ENCODE results near the gene ADGRL2. TPM values are rescaled to one million over a fixed set of nuclear protein-coding genes. Genes with fewer than 3 reads are reported as not detected.

Gene ADGRL2
- polyA plus RNA-seq, 1 donor (not counting 4 experiments of a cell fraction or from before 2014, with no cell fraction given) = 6.6 TPM

DNA sequence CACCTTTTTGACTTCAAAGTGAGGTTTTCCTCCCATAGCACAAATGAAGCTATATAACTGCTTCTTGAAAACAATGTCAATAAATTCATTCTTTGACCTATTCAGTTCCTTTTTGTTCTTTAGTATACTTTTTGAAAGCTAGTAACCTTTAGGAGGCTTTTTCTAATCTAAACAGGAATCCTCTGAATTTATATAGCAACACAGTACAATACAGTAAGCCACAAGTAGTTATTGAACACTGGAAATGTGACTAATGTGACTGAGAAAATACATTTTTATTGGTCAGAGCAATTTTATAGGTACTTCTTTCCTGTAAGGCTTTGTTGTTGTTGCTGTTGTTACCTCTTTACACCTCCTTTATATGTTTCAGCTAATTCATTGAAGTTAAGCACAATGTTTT, 49.8 kb downstream of the ADGRL2 start:
- no peaks in the 10 kb centered on the region for H3K9me1 ChIP-seq (ENCODE audit: control insufficient read depth, extremely low read depth, insufficient read depth, low read length)
- H3K36me3 ChIP-seq (ENCODE audit: control insufficient read depth in 2 of 2, extremely low read depth in 1 of 2, insufficient read depth in 2 of 2, low read length in 2 of 2) = no peaks in the 10 kb centered on the region
- FAIRE-seq = no peak
- no peak overlapping the region for H2AFZ ChIP-seq (ENCODE audit: control insufficient read depth, low read length)
- H3K27me3 ChIP-seq (ENCODE audit: control insufficient read depth, extremely low read depth, insufficient read depth, low read length) = no peaks in the 10 kb centered on the region
- H4K20me1 ChIP-seq (ENCODE audit: control insufficient read depth, extremely low read depth, insufficient read depth, low read length) = no peaks in the 10 kb centered on the region
- no peaks in the 10 kb centered on the region for H3K9me3 ChIP-seq (ENCODE audit: control insufficient read depth, low read depth, low read length)
- no peak overlapping the region for H3K4me2 ChIP-seq (ENCODE audit: control insufficient read depth, extremely low read depth, insufficient read depth, low read depth, low read length)
- H3K9ac ChIP-seq (ENCODE audit: control insufficient read depth, extremely low read depth, insufficient read depth, low read length) = no peak overlapping the region
- dilution Hi-C loops (cut with MboI; ENCODE audit: extremely low pct_ligation_motif_present, low sequenced_read_pairs) = no loop called here
- no peak overlapping the region for H3K27ac ChIP-seq (ENCODE audit: control insufficient read depth, insufficient read depth, low read length)
- H3K79me2 ChIP-seq (ENCODE audit: control insufficient read depth, insufficient read depth, low read length) = no peaks in the 10 kb centered on the region
- no peak for DNase-seq (ENCODE audit: low read depth, low spot score)
- no peaks in the 10 kb centered on the region for H3K4me1 ChIP-seq (ENCODE audit: control insufficient read depth, extremely low read depth, insufficient read depth, low read length)
- TF ChIP-seq, protein P1, sequence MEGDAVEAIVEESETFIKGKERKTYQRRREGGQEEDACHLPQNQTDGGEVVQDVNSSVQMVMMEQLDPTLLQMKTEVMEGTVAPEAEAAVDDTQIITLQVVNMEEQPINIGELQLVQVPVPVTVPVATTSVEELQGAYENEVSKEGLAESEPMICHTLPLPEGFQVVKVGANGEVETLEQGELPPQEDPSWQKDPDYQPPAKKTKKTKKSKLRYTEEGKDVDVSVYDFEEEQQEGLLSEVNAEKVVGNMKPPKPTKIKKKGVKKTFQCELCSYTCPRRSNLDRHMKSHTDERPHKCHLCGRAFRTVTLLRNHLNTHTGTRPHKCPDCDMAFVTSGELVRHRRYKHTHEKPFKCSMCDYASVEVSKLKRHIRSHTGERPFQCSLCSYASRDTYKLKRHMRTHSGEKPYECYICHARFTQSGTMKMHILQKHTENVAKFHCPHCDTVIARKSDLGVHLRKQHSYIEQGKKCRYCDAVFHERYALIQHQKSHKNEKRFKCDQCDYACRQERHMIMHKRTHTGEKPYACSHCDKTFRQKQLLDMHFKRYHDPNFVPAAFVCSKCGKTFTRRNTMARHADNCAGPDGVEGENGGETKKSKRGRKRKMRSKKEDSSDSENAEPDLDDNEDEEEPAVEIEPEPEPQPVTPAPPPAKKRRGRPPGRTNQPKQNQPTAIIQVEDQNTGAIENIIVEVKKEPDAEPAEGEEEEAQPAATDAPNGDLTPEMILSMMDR (optimal IDR thresholded peaks at IDR 0.05 in 1 of 3, IDR thresholded peaks at IDR 0.05 in 1 of 3, conservative IDR thresholded peaks at IDR 0.05 in 1 of 3; ENCODE audit: extremely low read depth in 1 of 3, insufficient read depth in 2 of 3, low read length in 3 of 3) = no peak
- no peak for TF ChIP-seq EZH2 (IDR thresholded peaks at IDR 0.05; ENCODE audit: low read length)
- no peak overlapping the region for H3K4me3 ChIP-seq (ENCODE audit: control insufficient read depth in 2 of 3, extremely low read depth in 1 of 3, insufficient read depth in 2 of 3, low read depth in 1 of 3, low read length in 3 of 3)

DNA sequence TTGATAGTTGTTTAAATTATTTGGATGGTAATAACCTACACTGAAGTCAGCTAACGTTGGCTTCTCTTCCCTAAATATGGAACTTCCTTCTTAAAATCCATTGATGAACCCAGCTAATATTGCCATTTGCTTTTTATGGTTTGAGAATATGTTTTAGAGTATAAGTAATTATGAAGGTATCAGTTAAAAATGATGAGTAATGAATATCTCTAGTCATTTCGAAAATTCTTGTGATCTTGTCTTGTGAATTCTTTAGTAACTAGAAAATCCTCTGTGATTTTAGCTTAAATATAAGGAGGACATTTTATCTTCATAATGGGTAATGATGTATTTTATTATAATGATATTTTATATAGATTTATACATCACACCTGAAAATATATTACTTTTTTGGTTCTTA, 50.5 kb downstream of the ADGRL2 start:
- H3K27ac ChIP-seq (ENCODE audit: control insufficient read depth, insufficient read depth, low read length) = no peak overlapping the region
- no peaks in the 10 kb centered on the region for H3K9me3 ChIP-seq (ENCODE audit: control insufficient read depth, low read depth, low read length)
- H3K4me2 ChIP-seq (ENCODE audit: control insufficient read depth, extremely low read depth, insufficient read depth, low read depth, low read length) = no peak overlapping the region
- no peak overlapping the region for H3K9ac ChIP-seq (ENCODE audit: control insufficient read depth, extremely low read depth, insufficient read depth, low read length)
- DNase-seq (ENCODE audit: low read depth, low spot score) = no peak
- no peaks in the 10 kb centered on the region for H4K20me1 ChIP-seq (ENCODE audit: control insufficient read depth, extremely low read depth, insufficient read depth, low read length)
- no peaks in the 10 kb centered on the region for H3K4me1 ChIP-seq (ENCODE audit: control insufficient read depth, extremely low read depth, insufficient read depth, low read length)
- H3K27me3 ChIP-seq (ENCODE audit: control insufficient read depth, extremely low read depth, insufficient read depth, low read length) = no peaks in the 10 kb centered on the region
- no peaks in the 10 kb centered on the region for H3K9me1 ChIP-seq (ENCODE audit: control insufficient read depth, extremely low read depth, insufficient read depth, low read length)
- H3K36me3 ChIP-seq (ENCODE audit: control insufficient read depth in 2 of 2, extremely low read depth in 1 of 2, insufficient read depth in 2 of 2, low read length in 2 of 2) = no peaks in the 10 kb centered on the region
- no peak for FAIRE-seq
- TF ChIP-seq, protein P1 (optimal IDR thresholded peaks at IDR 0.05 in 1 of 3, IDR thresholded peaks at IDR 0.05 in 1 of 3, conservative IDR thresholded peaks at IDR 0.05 in 1 of 3; ENCODE audit: extremely low read depth in 1 of 3, insufficient read depth in 2 of 3, low read length in 3 of 3) = no peak
- no peak for TF ChIP-seq EZH2 (IDR thresholded peaks at IDR 0.05; ENCODE audit: low read length)
- dilution Hi-C loops (cut with MboI; ENCODE audit: extremely low pct_ligation_motif_present, low sequenced_read_pairs) = no loop called here
- no peaks in the 10 kb centered on the region for H3K79me2 ChIP-seq (ENCODE audit: control insufficient read depth, insufficient read depth, low read length)
- no peak overlapping the region for H2AFZ ChIP-seq (ENCODE audit: control insufficient read depth, low read length)
- H3K4me3 ChIP-seq (ENCODE audit: control insufficient read depth in 2 of 3, extremely low read depth in 1 of 3, insufficient read depth in 2 of 3, low read depth in 1 of 3, low read length in 3 of 3) = no peak overlapping the region

All from keratinocyte (primary cell).